ENCODE measurements around the gene CFDP1. TPM values are rescaled to one million over a fixed set of nuclear protein-coding genes. Genes with fewer than 3 reads are reported as not detected.

CFDP1 gene
- total and polyA plus RNA-seq, 2 of the 13 experiments (the other 11 are each of a cell fraction or from before 2014, with no cell fraction given), result 78.6 to 153 TPM

DNA sequence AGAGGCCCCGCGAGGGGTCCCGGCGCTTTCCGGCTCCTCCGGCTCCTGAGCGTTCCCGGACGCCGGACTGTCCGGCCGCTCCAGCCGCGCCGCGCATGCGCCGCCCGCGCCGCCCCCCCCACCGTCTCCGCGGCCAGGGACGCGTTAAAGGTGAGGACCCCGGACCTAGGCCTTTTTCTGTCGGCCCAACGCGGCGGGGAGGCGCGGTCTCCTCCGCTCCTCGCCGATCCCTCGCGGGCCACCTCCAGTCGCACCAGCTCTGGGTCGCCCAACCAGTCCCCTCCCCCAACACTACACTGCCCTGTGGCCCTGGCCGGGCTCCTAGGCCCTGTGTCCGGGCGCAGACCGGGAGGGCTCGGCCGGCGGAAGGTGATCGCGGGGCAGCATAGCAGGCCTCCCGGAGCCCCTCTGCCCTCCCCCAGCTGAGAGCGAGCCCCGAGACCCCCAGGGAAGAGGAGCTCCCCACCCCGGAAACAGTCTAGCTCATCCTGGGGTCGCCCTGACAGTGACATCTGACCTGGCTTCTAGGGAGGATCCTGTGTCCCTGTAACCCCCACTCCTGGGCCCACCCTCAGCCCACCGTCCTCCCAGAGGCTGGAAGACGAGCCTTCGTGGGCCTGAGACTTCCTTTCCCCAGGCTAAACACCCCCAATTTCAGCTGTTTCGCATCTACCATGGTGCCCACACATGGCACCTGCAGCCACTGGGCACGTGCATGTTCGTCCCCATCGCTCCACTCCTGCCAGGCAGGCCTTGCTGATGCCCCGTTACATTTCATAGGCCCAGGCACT is 167.2 kb downstream of the CFDP1 start (continued):
- TF ChIP-seq, protein P1, sequence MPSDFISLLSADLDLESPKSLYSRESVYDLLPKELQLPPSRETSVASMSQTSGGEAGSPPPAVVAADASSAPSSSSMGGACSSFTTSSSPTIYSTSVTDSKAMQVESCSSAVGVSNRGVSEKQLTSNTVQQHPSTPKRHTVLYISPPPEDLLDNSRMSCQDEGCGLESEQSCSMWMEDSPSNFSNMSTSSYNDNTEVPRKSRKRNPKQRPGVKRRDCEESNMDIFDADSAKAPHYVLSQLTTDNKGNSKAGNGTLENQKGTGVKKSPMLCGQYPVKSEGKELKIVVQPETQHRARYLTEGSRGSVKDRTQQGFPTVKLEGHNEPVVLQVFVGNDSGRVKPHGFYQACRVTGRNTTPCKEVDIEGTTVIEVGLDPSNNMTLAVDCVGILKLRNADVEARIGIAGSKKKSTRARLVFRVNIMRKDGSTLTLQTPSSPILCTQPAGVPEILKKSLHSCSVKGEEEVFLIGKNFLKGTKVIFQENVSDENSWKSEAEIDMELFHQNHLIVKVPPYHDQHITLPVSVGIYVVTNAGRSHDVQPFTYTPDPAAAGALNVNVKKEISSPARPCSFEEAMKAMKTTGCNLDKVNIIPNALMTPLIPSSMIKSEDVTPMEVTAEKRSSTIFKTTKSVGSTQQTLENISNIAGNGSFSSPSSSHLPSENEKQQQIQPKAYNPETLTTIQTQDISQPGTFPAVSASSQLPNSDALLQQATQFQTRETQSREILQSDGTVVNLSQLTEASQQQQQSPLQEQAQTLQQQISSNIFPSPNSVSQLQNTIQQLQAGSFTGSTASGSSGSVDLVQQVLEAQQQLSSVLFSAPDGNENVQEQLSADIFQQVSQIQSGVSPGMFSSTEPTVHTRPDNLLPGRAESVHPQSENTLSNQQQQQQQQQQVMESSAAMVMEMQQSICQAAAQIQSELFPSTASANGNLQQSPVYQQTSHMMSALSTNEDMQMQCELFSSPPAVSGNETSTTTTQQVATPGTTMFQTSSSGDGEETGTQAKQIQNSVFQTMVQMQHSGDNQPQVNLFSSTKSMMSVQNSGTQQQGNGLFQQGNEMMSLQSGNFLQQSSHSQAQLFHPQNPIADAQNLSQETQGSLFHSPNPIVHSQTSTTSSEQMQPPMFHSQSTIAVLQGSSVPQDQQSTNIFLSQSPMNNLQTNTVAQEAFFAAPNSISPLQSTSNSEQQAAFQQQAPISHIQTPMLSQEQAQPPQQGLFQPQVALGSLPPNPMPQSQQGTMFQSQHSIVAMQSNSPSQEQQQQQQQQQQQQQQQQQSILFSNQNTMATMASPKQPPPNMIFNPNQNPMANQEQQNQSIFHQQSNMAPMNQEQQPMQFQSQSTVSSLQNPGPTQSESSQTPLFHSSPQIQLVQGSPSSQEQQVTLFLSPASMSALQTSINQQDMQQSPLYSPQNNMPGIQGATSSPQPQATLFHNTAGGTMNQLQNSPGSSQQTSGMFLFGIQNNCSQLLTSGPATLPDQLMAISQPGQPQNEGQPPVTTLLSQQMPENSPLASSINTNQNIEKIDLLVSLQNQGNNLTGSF (CRISPR knock-in tag; IDR thresholded peaks at IDR 0.05), result no peak
- TF ChIP-seq TMF1 (CRISPR knock-in tag; IDR thresholded peaks at IDR 0.05; ENCODE audit: low read depth) (peak; percentile 89), ZC3H4 (CRISPR knock-in tag; IDR thresholded peaks at IDR 0.05; ENCODE audit: borderline replicate concordance) (no peak), CBX5 (CRISPR knock-in tag; IDR thresholded peaks at IDR 0.05; ENCODE audit: borderline replicate concordance) (peak; percentile 80; the same call in 1 of the 2 replicates), SETDB1 (CRISPR knock-in tag; IDR thresholded peaks at IDR 0.05; ENCODE audit: borderline replicate concordance) (no peak), ZNF33B (CRISPR knock-in tag; IDR thresholded peaks at IDR 0.05) (no peak; the same call in 1 of the 2 replicates), EEA1 (CRISPR knock-in tag; IDR thresholded peaks at IDR 0.05; ENCODE audit: borderline replicate concordance) (no peak), ZBTB42 (CRISPR knock-in tag; IDR thresholded peaks at IDR 0.05) (no peak), SIX1 (CRISPR knock-in tag; IDR thresholded peaks at IDR 0.05; ENCODE audit: borderline replicate concordance) (no peak), GABPA (IDR thresholded peaks at IDR 0.05; ENCODE audit: low read depth, low read length) (no peak), GABPA (CRISPR knock-in tag; IDR thresholded peaks at IDR 0.05; ENCODE audit: low read depth) (no peak), KAT7 (CRISPR knock-in tag; IDR thresholded peaks at IDR 0.05; ENCODE audit: borderline replicate concordance) (no peak; the same call in none of the 2 replicates)
- TF ChIP-seq, protein P2, sequence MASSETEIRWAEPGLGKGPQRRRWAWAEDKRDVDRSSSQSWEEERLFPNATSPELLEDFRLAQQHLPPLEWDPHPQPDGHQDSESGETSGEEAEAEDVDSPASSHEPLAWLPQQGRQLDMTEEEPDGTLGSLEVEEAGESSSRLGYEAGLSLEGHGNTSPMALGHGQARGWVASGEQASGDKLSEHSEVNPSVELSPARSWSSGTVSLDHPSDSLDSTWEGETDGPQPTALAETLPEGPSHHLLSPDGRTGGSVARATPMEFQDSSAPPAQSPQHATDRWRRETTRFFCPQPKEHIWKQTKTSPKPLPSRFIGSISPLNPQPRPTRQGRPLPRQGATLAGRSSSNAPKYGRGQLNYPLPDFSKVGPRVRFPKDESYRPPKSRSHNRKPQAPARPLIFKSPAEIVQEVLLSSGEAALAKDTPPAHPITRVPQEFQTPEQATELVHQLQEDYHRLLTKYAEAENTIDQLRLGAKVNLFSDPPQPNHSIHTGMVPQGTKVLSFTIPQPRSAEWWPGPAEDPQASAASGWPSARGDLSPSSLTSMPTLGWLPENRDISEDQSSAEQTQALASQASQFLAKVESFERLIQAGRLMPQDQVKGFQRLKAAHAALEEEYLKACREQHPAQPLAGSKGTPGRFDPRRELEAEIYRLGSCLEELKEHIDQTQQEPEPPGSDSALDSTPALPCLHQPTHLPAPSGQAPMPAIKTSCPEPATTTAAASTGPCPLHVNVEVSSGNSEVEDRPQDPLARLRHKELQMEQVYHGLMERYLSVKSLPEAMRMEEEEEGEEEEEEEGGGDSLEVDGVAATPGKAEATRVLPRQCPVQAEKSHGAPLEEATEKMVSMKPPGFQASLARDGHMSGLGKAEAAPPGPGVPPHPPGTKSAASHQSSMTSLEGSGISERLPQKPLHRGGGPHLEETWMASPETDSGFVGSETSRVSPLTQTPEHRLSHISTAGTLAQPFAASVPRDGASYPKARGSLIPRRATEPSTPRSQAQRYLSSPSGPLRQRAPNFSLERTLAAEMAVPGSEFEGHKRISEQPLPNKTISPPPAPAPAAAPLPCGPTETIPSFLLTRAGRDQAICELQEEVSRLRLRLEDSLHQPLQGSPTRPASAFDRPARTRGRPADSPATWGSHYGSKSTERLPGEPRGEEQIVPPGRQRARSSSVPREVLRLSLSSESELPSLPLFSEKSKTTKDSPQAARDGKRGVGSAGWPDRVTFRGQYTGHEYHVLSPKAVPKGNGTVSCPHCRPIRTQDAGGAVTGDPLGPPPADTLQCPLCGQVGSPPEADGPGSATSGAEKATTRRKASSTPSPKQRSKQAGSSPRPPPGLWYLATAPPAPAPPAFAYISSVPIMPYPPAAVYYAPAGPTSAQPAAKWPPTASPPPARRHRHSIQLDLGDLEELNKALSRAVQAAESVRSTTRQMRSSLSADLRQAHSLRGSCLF (CRISPR knock-in tag; IDR thresholded peaks at IDR 0.05; ENCODE audit: borderline replicate concordance), result 0 out of 2 replicates have a peak, but pooled peaks have one; percentile 71
- TF ChIP-seq, protein P3, sequence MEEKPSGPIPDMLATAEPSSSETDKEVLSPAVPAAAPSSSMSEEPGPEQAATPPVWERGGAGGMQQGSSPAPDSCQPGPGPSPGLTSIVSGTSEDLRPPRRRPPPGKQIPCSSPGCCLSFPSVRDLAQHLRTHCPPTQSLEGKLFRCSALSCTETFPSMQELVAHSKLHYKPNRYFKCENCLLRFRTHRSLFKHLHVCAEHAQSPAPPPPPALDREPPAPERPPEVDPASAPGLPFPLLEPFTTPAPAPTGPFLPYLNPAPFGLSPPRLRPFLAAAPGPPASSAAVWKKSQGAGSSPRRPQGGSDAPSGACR (CRISPR knock-in tag; IDR thresholded peaks at IDR 0.05), result no peak
- TF ChIP-seq, protein P4, sequence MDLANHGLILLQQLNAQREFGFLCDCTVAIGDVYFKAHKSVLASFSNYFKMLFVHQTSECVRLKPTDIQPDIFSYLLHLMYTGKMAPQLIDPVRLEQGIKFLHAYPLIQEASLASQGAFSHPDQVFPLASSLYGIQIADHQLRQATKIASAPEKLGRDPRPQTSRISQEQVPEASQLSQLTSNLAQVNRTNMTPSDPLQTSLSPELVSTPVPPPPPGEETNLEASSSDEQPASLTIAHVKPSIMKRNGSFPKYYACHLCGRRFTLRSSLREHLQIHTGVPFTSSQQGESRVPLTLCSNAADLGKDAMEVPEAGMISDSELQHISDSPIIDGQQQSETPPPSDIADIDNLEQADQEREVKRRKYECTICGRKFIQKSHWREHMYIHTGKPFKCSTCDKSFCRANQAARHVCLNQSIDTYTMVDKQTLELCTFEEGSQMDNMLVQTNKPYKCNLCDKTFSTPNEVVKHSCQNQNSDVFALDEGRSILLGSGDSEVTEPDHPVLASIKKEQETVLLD (CRISPR knock-in tag; IDR thresholded peaks at IDR 0.05; ENCODE audit: low read depth), result peak; percentile 21; the same call in 1 of the 2 replicates
- TF ChIP-seq, protein P5, sequence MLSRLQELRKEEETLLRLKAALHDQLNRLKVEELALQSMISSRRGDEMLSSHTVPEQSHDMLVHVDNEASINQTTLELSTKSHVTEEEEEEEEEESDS (CRISPR knock-in tag; IDR thresholded peaks at IDR 0.05; ENCODE audit: borderline replicate concordance), result peak; percentile 75; the same call in 1 of the 2 replicates

Data from HepG2 (cell line).